PFSK-1 (cell line): Measurements from ENCODE around the gene ATP8B1.

Experiments used
- FOXP2 ChIP-seq: optimal IDR thresholded peaks from 2 replicates; pipeline ENCODE3; 2011; ENCODE audit warnings: borderline replicate concordance, control low read depth, inconsistent platforms; ENCODE audit not compliant: insufficient read depth; ENCODE audit errors: extremely low read length, extremely low read depth
- POLR2AphosphoS5 ChIP-seq: IDR thresholded peaks from 2 replicates; pipeline ENCODE4 v1.6.1; 2012; ENCODE audit warnings: low read depth, mild to moderate bottlenecking, control low read depth, low read length, moderate library complexity
- SIN3A ChIP-seq: IDR thresholded peaks from 2 replicates; pipeline ENCODE4 v1.6.1; 2012; ENCODE audit warnings: mild to moderate bottlenecking, low read length, moderate library complexity, borderline replicate concordance; ENCODE audit not compliant: insufficient read depth
- TAF1 ChIP-seq: IDR thresholded peaks from 2 replicates; pipeline ENCODE4 v1.6.1; 2012; ENCODE audit warnings: low read length, control low read depth, borderline replicate concordance; ENCODE audit not compliant: insufficient read depth

GRCh38 chr18:57819119-57819518 lies 16.0 kb upstream of the ATP8B1 start:
- TF ChIP-seq FOXP2 (no peak), TAF1 (no peak), SIN3A (no peak), POLR2AphosphoS5 (no peak)
